IPS-NIHi11 (cell line): Measurements from ENCODE around the gene VILL.
A peak's percentile ranks its signal among the peaks of the same experiment; 100 is the strongest.
"Not testable (repeated sequence)": the region's sequence is repeated elsewhere in the genome, so short reads cannot be mapped to it uniquely, and the experiment has no call there.

Experiments
- DNase-seq: peaks from one replicate; pipeline ENCODE4 v3.0.0; 2012; ENCODE audit warnings: mixed read lengths, low spot score

The VILL gene

DNA sequence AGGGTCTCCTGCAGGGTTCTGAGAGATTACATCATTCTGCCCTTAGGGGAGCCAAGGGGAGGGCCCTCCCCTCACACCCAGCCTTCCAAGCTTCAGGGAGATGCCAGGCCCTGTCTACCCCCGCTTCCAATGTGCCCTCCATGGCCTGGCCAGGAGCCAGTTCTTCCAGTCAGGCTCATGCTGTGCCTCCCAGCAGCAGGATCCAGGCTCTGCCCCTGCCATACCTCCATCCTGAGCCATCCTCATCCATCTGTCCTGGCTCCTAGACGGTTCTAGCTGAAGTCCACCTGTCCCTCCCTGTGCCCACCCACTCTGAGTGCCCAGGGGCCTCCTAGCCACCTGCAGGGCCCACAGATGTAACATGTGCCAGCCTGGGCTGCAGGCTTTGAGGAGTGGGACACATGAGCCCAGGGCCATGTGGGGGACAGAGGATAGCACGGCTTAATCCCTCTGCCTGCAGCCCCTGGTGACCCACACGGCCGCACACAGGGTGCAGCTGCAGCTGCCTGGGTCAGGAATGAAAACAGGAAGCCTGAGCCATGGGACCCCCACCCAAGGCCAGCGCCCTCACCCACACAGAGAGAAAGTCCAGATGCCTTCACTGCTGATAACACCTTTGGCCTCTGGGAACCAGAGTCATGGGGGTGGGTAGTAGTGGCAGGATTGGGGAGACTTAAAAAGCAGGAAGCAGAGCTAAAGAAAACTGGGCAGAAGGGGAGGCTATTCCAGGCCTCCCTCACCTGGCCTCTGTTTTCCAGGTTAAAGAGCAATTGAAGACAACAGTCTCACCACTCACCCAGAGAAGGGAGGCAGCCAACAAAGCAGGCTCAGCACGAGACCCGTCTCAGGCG lies 27.1 kb downstream of the VILL start:
- DNase-seq = no peak

DNA sequence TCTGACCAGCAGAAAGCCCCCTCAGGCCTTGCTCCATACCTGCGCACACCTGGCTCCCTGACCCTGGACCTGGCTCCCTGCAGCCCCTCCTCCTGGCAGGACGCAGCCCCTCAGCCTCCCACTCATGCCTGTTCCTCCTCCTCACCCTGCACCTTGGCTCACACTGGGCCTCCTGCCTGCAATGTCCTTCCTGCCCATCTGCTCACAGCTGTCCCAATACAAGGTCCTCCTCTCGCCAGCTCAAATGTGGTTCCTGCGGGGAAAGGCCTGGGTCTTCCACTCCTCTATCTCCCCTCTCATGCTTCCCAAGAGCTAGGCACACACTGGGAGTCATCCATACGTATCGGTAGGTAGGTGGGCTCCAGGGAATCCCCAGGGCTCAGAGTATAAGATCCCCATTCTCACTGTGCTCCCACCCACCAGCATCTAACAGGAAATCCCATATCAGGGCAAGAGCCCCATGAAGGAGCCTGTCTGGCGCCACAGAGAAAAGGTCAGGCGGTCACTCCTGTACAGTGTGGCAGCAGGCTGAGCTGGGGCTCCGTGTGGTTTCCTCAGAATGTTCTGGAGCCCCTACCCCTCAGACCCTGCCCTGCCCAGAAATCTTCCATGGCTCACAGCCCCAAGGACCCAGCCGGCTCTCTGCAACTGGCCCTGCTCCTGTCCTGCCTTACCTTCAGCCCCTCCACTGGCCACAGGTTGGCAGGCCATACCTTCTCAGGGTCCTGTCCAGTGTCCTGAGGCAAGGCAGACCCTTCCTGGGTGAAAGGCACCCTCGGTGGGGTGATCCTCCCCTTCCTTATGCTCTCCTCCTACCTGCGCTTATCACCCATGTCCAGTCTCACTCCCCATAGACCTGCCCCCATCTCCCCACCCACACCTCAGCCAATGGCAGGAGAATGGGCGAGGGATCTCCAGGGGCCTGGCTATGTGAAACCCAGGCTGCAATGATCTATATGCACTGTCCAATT lies 28.0 kb downstream of the VILL start:
- no peak for DNase-seq

DNA sequence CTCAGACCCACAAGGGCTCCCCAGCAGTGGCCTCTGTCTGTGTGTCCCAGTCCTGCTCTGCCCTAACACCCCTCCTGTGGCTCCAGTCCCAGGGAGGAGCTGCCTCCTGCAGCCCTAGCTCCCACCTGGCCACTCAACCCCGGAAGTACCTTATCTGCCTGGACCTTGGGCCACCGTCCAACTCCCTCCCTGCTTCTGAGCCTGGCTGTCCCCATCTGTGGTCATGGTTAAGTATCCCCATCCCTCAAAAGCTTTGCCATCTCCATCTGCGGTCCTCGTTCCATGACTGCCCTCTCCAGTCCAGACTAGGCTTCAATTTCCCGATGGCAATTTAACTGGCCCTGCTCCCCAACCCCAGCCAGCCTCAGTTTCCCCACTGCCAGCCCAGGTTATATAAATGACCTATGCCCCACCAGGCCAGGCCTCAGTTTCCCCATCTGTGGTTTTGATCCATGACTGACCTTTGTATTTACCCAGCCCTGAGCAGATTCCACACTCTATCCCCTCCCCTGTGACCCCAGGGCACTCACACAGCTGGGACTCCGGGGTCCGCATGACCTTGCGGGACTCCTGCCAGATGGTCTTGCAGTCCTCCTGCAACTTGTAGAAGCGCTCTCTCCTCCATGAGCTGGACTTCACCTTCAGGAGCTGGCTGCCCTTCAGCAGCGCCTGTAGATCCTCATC lies 29.2 kb downstream of the VILL start:
- no peak for DNase-seq

DNA sequence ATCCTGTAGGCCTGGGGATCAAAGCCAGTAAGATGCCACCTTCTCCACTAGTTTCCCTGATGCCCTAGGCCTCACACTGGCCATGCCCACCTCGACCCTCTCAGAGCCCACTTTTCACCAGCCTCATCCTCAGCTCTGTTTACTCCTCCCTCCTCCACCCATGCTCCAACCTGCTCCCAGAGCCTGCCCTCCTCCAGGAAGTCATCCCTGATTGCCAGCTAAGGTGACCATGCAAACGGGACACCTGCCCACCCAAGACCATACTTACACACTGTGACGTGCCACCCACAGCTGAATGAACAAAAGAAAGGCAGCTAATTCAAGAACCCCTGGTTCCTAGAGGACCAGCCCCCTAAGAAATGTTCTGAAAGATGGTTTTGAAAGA lies 29.7 kb downstream of the VILL start:
- DNase-seq = no peak

DNA sequence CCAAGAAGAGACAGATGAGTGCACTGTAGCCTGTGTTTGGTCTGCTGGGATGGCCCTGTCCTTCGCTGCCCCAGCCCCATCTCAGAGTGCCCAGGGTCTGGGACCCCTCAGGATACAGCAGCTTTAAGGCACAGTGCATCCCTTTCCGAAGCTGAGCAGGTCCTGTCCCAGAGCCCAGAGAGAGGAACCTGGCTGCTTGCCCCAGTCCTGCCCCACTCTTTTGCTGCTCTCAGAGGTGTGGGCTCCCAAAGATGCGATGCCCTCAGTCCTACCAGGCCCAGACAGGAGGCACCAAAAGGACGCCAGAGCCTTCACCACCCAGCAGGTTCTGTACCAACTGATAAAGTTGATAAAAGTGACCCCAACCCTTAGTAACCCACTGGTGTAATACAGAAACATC lies 30.6 kb downstream of the VILL start:
- no peak for DNase-seq

DNA sequence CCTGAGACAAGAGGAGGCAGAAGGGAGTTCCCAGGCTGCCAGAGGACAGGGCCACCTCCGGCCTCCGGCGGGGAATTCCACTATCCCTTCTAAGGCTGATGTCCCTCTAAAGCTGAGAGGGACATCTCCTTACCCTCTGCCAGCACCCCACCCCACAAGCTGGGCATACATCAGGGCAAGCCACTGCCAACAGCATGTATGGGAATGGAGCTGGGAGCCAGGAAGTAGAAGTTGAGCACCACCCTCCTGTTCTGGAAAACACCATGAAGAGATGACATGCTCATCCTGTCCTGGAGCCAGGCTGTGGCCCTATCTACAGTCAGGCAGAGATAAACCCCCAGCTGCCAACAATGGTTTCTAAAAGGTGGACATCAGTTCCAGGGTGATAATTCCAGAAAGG lies 31.7 kb downstream of the VILL start:
- DNase-seq = no peak

DNA sequence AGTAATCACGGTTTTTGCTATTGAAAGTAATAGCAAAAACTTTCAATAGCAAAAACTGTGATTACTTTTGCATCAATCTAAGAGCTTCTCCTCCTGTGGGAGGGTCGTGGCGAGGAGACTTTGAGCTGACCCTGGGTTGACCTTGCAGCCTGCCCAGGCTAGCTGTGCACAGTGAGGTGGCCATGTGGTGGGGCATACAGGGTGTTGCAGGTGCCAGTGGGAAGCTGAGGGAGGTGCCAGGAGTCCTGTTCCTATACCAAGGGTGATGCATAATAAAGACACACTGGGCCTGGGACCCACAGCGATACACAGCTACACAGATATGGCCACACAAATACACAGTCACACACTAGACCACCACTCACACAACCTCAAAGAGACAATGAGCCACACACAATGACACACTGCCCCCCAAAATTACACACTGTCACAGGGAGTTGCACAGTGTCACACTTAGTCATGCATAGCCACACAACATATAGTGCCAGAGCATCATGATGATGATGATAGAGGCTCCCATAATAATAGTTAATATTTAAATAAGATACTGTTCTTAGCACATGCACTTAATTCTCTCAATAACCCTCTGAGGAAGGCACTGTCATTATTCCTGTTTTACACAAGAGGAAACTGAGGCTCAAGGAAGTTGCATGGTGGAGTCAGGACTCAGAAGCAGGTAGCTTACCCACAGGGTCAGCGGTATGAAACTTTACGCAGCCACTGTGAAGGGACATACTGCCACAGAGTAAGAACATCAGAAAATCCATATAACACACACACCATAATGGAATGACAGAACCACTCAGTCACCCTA lies 32.5 kb downstream of the VILL start:
- DNase-seq = no peak

DNA sequence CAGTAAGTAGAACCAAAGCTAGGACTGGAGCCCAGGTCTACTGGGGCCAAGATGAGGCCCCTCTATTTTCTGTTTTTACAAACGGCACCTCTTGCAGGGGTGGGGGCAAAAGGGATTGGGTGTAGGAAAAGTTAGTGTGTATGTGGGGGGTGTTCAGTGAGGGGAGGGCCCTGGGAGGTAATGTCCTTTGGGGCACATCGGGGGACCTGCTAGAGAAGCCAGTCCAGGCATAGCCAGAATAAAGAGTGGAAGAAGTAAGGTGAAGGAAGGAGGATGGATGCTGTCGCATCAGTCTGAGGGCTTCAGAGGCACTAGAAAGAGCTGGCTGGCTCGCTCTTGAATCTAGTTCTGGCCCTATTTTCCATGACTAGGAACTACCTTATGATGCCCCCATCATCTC lies 36.3 kb downstream of the VILL start:
- DNase-seq = no peak

DNA sequence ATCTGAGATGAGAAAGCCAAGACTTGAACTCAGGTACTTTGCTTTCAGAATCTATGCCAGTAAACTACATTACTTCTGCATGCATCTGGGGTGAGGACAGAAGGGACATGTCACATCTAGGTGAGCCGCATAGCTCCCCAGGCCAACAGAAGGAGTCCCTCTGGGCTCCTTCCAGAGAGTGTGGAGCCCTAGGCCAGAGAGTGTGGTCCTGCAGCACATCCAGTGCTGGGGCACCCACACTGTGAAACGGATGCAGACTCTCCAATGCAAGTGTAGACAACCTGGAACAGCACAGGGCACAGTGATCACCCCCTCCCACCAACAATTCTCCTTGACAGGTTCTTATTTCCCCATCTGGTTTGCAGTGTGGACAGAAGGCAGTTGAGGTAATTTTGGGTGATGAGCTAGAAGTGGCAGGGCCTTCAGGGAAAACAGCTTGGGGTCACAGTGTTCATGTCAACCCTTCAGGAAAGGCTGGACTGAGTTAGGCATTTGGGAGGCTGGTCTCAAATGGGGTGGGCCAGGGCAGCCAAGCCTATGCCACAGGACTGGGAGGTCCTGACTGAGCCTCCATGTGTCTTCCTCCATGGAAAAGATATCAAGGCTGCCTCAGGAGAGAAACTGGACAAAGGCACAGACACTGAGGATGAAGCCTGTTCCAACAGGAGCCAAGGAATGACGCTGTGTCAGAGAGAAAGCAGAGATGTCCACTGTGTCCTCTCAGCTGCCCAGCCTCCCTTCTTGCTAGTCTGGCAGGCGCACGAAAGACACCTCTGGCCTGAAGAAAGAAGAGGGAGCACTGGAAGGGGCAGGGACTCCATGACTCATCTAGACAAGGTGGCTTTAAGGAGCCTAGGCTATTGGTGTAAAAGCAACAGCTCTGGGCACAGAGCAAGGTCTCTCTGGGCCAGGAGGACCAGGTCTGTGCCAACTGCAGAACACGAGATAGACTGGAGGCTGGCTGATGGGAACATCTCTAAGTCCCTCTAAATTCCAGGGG lies 37.2 kb downstream of the VILL start:
- no peak for DNase-seq

DNA sequence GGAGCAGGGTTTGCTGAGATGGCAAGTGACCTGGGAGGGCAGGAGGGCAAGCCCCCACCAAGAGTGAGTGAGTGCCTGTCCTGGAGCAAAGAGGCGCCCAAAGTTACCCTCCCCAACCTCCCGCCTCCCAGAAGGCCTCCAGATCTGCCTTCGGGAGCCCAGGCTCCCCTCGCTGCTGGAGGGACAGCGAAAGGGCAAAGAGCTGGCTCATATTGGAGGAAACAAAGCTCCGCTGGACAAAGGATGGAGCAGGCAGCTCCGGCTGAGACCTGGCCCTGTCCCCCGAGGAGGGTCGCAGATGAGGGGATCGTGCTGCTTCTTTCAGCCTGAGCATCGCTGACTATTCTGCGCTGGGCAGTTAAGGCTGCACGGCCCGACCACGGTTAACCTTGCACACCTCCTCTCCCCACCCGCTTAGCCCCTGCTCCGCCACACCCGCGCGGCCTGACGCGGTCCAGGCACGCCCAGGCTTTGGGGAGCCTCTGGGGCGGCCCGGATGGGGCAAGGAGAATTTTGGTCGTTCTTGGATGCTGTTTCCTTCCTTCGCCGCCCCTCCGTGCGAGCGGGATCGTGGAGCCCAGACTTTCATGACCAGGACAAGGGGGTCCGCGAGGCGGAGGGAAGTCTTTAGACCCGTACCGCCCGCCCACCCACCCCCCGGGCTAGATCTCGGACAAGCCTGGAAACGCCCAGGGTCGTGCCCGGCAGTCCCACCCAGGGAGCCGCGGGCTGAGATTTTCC lies 38.2 kb downstream of the VILL start:
- DNase-seq = no peak

DNA sequence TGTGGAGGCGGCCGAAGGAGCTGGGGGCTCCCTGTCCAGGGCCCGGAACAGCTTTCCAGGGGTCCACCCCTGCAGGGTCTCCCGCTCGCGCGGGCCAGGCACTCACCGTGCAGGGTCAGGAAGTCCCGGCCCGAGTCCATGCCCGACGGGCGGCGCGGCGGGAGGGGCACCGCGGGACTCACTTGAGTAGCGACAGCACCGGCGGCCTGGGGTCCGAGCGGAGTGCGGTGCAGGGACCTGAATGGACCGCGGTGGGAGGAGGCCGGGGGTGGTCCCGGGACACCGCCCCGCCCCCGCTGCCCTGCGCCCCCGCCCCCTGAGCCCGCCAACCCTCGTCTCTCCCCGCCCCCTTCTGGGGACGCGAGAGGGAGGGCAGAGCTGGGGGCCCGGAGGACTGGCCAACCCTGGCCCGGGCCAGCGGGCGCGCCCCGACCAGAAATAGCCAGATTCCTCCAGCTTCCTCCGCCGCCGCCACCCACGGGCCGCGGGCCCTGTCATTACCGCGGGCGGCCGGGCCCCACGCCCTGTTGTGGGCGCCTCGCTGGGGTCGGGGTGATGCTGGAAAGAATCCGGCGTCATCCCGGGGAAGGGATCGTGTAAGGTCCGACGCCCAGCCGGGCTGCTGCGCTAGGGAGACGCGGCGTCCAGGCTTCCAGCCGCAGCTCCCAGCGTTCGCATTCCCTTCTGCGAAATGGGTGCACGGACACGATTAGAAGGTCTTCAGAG lies 39.0 kb downstream of the VILL start, which contains the start of gene PLCD1:
Gene PLCD1, minus strand, starts transcription at position 243 of the 726 bp plus-strand sequence. Its CDS starts 103 bp downstream, at position 140.
- DNase-seq = peak; percentile 95

DNA sequence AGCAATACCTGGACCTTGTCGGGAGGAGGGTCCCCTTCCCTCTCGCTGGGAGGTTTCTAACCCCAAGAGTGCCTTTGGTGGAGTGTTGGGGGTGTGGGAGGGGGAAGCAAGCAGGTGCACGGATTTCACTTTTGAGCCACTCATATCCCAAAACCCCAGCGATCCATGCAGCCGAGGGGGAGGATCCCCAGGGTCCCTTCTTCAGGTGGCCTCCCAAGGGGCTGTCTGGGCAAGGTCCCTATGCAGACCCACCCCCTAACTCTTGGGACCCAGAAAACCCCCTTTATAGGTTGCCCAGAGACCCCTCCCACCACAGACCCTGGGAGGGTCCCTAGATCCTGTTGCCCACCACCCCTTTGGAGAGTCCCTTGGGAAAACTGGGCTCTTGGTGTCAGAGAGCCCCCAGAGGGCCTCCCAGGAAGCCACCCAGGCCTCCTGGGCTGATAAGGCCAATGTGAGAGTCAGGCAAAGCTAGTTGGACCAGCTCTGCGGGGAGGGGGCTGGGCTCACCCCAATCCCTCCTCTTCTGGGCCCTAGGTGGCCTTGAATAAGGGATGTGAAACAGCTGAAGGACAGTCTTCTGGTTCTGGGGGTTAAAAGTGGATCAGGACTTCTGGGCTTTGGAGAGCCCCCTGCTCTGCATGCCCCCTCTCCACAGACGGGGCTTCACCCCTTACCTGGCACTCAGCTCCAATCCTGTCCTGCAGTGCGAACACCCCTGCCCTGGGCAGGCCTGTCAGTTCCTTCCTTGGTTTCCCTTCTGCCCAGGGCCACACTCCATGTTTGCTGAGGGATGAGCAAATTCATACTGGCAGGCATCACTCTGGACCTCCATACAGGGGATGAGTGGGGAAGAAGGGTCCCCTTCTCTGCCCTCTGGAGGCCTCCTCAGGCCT lies 39.8 kb downstream of the VILL start:
- no peak for DNase-seq

DNA sequence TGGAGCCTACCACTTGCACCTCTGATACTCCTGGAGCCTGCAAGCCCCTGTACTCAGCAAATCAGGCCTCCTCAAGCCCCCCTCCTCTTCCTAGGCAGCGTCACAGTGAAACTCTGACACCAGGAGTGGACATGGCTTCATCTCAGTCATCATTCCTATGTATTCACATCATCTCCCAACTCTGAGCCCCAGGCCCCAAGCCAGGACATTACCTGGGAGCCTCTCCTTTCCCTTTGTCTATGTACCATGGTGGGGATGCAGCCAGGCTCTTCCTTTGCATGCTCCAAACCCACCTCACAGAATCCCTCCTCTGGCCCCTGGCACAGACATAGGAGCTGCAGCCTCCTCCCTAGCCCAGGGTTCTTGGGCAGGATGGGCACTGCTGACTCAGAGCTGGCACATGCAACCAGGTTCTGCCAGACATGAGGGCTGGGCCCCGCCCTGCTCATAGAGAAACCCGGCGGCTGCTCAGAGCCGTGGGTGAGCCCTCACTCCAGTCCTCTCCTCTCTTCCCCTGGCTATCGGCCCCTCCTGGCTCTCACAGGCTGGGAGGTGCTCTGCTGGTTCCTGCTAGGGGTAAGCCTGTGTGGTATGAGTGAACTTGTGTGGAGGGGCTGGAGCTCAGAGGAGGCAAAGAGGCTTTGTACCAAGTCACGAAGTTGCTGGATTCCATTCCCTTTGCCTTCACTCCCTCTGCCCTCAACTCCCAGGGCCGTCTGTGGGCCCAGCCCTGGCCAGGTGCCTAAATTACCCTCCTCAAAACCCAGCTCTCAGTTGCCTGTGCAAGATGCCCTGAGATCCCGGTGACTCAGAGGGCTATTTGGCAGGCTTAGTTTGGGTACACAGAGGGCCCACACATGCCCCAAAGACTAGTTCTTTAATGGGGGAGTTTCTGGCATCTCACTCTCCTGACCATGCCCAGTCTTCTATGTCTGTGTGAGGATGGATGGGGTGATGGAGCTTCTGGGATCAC lies 40.7 kb downstream of the VILL start:
- no peak for DNase-seq

DNA sequence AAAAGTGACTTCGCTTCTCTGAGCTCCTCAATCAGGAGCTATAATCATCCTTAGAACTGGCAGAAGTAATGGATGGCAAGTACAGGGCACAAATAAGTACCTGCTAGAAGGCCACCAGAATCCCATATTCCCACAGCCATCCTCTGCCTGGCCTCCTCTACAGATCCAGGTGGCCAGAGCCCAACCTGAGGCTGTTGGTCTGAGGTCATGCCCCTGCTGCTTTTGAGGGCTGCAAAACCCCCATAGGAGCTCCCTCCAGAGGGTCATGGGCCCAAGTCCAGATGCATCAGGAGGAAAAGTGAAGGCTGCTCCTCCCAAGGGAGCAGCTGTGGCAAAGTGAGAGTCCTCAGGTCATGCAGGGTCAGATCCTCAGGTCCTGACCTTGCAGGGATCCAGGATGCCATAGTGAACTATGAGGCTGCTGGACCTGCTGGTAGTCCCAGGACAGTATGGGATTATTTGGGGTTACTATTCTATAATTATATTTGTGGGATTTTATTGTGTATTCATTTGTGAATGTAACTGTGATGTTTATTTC lies 41.8 kb downstream of the VILL start:
- DNase-seq = no peak

DNA sequence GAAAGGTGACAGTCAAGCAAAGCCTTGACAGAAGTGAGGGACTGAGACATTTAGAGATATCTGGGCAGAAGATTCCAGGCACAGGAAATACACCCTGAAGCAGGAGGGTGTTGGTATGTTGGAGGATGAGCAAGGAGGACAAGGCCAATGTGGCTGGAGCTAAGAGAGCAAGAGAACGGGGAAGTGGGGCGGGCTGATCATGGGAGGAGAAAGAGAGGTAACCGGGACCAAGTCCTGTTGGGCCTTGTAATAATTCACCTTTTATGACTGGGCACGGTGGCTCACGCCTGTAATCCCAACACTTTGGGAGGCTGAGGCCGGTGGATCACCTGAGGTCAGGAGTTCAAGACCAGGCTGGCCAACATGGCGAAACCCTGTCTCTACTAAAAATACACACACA lies 43.0 kb downstream of the VILL start:
- not testable (repeated sequence) for DNase-seq

DNA sequence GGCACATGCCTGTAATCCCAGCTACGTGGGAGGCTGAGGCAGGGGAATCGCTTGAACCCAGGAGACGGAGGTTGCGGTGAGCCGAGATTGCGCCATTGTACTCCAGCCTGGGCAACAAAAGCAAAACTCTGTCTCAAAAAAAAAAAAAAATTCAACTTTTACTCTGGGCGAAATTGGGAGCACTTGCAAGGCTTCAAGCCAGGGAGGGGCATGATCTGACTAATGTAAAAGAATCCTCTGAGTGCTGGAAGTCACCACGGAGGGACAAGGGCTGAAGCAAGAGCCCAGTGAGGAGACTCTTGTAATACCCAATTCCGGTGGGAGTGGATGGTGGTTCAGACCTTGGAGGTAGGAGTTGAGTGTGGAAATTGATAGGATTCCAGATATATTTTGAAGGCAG lies 43.7 kb downstream of the VILL start:
- DNase-seq = not testable (repeated sequence)
